GM18870 (cell line): ENCODE measurements around the gene PP2D1.
"Not testable (repeated sequence)": the region's sequence is repeated elsewhere in the genome, so short reads cannot be mapped to it uniquely, and the experiment has no call there.

Experiments used
- ATAC-seq: cut with Tn5 transposase; IDR thresholded peaks from one replicate; pipeline ENCODE4 v1.9.1; 2021; ENCODE audit warnings: moderate library complexity; ENCODE audit not compliant: unreplicated experiment

Gene PP2D1

DNA sequence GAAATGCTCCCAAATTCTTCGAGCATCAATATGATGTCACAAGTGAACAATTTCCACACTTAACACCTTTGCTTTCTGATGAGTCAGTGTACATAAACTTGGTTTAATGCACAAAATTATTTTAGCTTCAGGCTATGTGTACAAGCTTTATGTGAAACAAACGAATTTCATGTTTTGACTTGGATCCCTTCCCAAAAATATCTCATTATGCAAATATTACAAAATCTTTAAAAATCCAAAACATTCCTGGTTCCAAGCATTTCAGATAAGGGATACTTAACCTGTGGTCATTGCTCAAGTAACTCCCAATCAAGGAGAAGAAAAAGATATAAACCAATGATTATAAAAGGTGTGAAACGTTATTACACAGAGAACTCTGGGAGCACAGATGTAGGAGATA, 40.0 kb downstream of the PP2D1 start:
- ATAC-seq = no peak

DNA sequence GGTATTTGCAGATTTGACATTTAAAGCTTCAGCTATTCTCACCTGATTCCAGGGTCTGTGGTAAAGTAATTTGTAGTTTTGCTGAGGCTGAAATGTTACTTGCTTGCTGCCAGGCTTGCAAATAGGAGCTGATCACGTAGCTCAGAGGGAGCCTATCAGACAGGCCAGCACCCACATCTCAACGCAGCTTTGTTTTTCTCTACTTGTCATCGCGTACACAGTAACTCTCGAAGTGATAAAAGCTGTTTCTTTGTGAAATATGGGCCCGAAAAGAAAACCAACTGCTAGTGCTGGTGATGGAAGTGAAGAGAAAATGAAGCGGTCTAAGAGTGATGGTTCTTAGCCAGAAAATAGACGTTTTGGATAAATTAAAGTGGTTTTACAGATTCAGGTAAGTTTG, 41.7 kb downstream of the PP2D1 start:
- ATAC-seq = no peak

DNA sequence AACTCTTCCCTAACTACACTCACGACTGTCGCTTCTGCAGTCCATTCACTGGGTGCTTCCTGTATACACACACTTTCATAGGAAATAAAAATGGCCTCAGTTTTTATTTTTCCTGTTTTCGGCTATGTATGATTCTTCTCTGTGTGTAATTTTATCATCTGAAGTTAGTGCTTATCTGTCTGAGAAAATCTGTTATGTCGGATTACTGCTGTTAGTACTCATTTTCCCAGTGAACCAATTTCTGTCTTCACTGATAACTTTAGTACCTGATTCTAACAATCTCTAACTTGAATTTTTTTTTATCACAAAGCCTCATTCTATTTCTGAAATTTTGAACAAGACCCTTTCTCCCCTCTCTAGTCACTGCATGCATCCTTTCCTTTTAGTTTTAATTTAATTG, 44.3 kb downstream of the PP2D1 start:
- ATAC-seq = no peak

DNA sequence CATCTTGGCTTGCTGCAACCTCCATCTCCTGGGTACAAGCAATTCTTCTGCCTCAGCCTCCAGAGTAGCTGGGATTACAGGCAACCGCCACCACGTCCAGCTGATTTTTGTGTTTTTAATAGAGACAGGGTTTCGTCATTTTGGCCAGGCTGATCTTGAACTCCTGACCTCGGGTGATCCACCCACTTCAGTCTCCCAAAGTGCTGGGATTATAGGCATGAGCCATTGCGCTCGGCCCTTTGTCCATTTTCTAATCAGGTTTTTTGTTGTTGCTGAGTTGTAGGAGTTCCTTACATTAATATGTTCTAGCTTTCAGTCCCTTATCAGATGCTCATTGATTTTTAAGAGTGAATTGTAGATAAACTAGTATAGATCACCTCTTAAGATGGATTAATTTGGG, 44.9 kb downstream of the PP2D1 start:
- no peak for ATAC-seq

- no peak for ATAC-seq
Observed at GRCh38 chr3:19961960-19962359, 50.1 kb downstream of the PP2D1 start.

- ATAC-seq = no peak
Observed at GRCh38 chr3:19960696-19961095, 51.4 kb downstream of the PP2D1 start.

GRCh38 chr3:19959505-19959904, 52.6 kb downstream of the PP2D1 start:
- ATAC-seq = no peak

- not testable (repeated sequence) for ATAC-seq
Observed at GRCh38 chr3:19957354-19957753, 54.7 kb downstream of the PP2D1 start.

DNA sequence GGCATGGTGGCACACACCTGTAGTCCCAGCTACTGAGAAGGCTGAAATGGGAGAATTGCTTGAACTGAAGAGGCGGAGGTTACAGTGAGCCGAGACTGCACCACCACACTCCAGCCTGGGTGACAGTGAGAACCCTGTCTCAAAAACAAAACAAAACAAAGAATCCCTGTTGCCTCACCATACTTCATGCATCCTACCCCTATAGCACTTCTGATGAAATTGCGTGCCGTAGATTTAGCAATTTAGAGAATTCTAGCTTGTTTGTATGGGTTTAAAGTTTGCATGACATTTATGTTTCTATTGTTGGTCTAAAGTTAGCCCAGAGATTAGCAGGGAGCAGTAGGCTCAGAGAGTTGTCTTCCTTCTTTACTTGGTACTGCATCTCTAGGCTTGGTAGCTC, 57.4 kb downstream of the PP2D1 start:
- ATAC-seq = no peak

- ATAC-seq = no peak
Observed at GRCh38 chr3:19950316-19950715, 61.7 kb downstream of the PP2D1 start.

DNA sequence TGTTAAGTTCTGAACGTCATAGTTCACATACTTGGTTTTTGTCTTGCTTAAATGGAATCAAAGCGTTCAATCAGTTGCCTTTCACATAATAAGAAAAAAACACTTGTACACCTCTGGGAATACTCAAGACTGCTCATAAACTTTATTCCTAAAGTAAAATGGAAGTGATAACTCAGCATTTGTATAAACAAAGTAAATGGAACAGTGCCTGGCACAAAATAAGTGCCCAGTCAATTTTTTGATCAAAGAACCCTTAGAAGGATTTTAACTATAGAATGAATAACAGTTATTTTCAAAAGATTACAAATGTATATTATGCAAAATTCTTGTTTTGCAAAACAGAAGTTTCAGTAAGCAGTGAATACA, 63.9 kb downstream of the PP2D1 start:
- no peak for ATAC-seq

GRCh38 chr3:19947549-19948225, 64.4 kb downstream of the PP2D1 start:
- ATAC-seq = no peak

DNA sequence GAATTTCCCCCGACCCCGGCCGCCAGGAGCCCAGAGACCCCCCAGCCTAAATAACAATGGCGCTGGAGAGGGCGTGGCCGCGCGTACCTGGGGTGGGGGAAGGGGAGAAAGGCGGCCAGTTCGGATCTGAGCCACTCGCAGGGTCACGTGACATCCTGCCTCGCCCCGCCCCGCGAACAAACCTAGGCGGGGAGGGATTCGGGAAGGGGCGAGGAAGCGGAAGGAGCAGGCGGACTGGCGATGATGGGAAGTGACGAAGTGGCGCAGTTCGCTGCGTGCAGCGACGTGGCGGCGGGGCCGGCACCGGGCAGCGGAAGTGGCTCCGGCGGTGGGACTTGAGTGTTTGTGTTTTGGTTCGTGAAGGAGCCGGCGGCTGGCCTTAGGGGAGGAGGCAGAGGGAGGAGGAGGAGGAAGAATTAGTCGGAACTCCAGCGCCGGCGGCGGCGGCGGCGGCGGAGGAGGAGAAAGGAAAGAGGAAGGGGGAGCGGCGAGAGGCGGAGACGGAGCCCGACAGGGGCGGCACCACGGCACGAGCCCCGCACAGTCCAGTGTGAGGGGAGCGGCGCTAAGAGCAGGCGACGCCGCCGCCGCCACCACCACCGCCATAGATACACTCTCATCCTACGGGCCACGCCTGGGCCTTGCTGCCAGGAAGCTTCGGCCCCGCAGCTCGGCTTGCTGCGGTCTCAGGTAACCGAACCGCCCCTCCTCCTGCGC, 65.1 kb downstream of the PP2D1 start, which contains the start of gene RAB5A:
Gene RAB5A, plus strand, starts transcription at position 266 of the 717 bp plus-strand sequence. CDS start 3,802 bp downstream, outside the sequence.
- ATAC-seq = peak; percentile 95

- no peak for ATAC-seq
Observed at GRCh38 chr3:19945969-19946831, 65.9 kb downstream of the PP2D1 start.

DNA sequence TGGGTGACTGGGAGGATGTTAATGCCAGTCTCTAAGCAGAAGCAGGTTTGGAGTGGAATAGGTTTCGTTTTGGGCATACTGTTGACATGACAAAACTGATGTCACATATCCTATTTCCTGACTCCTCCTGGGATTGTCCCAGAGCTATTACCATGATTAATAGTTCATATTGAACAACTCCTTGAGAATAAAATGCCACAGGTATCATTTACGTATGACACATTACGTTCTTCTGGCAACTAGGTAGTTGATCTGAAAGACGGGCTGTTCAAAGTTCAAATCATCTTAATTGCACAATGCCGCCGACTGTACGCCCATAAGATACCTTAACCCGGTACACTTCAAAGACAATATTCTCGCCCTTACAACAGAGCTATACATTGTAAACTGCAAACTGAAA, 66.5 kb downstream of the PP2D1 start:
- ATAC-seq = no peak

DNA sequence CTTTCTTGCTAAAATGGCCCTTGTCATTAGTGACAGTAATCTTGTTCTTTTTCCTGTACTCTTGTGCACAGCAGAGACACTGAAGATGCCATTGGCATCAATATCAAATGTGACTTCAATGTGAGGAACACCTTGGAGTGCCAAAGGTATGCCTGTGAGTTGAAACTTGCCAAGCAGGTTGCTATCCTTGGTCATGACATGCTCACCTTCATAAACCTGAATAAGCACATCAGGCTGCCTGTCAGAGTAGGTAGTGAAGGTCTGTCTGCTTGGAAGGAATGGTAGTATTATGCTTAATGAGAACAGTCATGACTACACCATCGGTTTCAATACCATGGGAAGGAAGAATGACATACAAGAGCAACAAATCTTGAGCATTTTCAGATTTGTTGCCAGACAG, 71.4 kb downstream of the PP2D1 start:
- no peak for ATAC-seq

GRCh38 chr3:19938295-19938627, 73.8 kb downstream of the PP2D1 start:
- no peak for ATAC-seq

DNA sequence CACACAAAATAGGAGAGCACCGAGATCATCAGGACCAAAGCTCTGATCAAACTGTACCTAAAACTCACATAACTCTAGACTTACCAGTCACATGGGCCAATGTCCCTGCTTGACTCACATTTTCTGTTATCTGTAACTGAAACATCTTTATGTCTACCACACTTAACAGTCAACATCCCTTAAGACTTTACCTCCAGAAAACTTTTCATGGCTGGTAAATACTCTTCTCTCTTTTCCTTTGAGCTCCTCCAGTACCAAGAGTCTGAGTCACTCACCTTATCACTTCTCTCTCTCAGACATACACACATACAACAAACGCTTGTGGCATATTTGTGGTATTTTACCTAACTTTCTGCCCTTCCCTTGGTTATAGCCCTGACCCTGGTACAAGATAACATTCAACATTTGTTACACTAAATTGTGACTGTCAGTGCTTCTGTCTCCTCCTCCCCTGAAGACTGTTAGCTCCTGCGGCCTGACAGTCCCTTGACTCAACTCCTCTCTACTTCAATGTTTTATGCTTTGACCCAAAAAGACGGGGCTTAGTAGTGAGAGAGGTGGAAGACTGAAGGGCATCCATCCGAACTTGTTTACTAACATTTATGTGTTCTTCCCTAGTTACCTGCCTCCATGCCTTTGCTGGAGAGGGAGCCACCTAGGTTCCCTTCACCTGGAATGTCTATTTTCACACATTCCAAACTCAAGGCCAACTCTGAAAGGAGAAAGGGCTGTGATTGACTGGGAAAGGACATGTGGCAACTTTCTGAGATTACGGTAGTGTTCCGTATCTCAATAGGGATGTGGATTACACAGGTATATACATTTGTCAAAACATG, 74.4 kb downstream of the PP2D1 start:
- no peak for ATAC-seq
